Adipocyte (in vitro differentiated cells): ENCODE measurements around the gene TMEM225B.
"Not testable (repeated sequence)": the region's sequence is repeated elsewhere in the genome, so short reads cannot be mapped to it uniquely, and the experiment has no call there.

Experiments used
- DNase-seq: peaks from one replicate; pipeline ENCODE4 v3.0.0-alpha.2; 2015; ENCODE audit warnings: low read depth
- H3K27me3 ChIP-seq: replicated peaks from 2 replicates; pipeline ENCODE4 v1.7.0; 2013; ENCODE audit warnings: mild to moderate bottlenecking, low read length, moderate library complexity; ENCODE audit not compliant: control insufficient read depth, insufficient read depth
- H3K36me3 ChIP-seq: 2 replicates; pipeline ENCODE4 v1.7.0; 2013; ENCODE audit warnings: low read length, mild to moderate bottlenecking, moderate library complexity; ENCODE audit not compliant: control insufficient read depth, insufficient read depth, severe bottlenecking
- H3K4me1 ChIP-seq: 2 replicates; pipeline ENCODE4 v1.7.0; 2013; ENCODE audit warnings: mild to moderate bottlenecking, low read length, moderate library complexity; ENCODE audit not compliant: control insufficient read depth, insufficient read depth
- H3K4me3 ChIP-seq: 2 replicates; pipeline ENCODE4 v1.7.0; 2013; ENCODE audit warnings: mild to moderate bottlenecking, low read length, moderate library complexity
- H3K9ac ChIP-seq: 2 replicates; pipeline ENCODE4 v1.7.0; 2013; ENCODE audit warnings: mild to moderate bottlenecking, low read length, moderate library complexity
- H3K9me3 ChIP-seq: 2 replicates; pipeline ENCODE4 v1.7.0; 2013; ENCODE audit warnings: mild to moderate bottlenecking, low read length, moderate library complexity; ENCODE audit not compliant: control insufficient read depth

Gene TMEM225B

DNA sequence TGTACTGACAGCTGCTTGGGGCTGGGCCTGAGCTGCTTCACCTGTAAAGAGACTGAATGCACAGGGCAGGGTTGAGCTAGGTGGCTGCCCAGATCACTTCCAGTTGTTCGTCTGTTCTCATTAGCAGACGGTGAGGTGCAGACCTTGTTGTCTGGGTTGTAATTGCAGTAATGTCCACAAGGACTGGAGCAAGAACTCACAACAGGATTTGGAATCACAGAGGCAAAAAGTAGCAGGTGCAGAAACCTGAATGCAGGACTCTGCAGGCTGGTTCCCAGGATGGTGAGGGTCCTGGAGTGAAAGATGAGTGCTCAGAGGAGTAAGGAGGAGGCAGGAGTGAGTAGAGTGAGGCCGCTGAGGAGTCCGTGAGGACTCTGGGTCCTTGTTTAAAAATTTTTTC, 27.9 kb downstream of the TMEM225B start:
- H3K27me3 ChIP-seq: no peaks in the 10 kb centered on the region
- H3K36me3 ChIP-seq: peaks cover 95% of the 10 kb centered on the region
- H3K9me3 ChIP-seq: no peaks in the 10 kb centered on the region
- H3K4me1 ChIP-seq: peaks cover under 1% of the 10 kb centered on the region
- no peak overlapping the region for H3K4me3 ChIP-seq
- DNase-seq: no peak
- no peak overlapping the region for H3K9ac ChIP-seq

DNA sequence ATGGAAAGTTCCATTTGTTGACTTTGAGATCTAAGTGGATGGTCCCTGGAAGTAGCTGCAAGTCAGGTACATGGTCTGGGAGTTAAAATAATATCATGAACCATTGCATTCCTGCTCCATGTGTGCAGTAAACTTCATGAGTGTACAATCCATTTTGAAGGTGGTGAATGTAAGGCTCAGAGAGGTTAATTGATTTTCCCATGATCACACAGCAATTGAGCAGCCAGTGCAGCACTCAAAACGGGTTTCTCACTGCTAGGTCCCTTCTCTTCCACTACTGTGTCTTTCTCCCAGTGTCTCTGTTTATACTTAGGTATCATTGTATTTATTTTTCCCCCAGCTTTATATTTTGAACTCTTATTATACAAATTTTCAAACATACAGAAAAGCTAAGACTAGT, 28.6 kb downstream of the TMEM225B start:
- DNase-seq: no peak
- H3K4me3 ChIP-seq: no peak overlapping the region
- no peaks in the 10 kb centered on the region for H3K27me3 ChIP-seq
- H3K4me1 ChIP-seq: peaks cover 6% of the 10 kb centered on the region
- no peak overlapping the region for H3K9ac ChIP-seq
- peaks cover 92% of the 10 kb centered on the region for H3K36me3 ChIP-seq
- H3K9me3 ChIP-seq: no peaks in the 10 kb centered on the region

DNA sequence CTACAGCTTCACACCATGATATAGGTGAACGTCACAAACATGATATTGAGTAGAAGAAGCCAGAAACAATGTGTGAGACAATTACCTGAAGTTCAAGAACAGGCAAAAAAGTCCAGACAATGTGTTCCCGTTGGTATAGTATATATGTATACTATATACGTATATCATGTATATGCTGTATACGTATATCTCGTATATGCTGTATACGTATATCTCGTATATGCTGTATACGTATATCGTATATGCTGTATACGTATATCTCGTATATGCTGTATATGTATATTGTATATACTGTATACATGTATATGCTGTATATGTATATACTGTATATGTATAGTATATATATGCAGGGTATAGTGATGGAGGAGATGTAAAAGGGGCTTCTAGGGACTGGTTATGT, 29.4 kb downstream of the TMEM225B start:
- H3K36me3 ChIP-seq: peaks cover 88% of the 10 kb centered on the region
- H3K27me3 ChIP-seq: no peaks in the 10 kb centered on the region
- H3K4me3 ChIP-seq: no peak overlapping the region
- DNase-seq: no peak
- no peaks in the 10 kb centered on the region for H3K9me3 ChIP-seq
- no peak overlapping the region for H3K9ac ChIP-seq
- H3K4me1 ChIP-seq: peaks cover 13% of the 10 kb centered on the region

DNA sequence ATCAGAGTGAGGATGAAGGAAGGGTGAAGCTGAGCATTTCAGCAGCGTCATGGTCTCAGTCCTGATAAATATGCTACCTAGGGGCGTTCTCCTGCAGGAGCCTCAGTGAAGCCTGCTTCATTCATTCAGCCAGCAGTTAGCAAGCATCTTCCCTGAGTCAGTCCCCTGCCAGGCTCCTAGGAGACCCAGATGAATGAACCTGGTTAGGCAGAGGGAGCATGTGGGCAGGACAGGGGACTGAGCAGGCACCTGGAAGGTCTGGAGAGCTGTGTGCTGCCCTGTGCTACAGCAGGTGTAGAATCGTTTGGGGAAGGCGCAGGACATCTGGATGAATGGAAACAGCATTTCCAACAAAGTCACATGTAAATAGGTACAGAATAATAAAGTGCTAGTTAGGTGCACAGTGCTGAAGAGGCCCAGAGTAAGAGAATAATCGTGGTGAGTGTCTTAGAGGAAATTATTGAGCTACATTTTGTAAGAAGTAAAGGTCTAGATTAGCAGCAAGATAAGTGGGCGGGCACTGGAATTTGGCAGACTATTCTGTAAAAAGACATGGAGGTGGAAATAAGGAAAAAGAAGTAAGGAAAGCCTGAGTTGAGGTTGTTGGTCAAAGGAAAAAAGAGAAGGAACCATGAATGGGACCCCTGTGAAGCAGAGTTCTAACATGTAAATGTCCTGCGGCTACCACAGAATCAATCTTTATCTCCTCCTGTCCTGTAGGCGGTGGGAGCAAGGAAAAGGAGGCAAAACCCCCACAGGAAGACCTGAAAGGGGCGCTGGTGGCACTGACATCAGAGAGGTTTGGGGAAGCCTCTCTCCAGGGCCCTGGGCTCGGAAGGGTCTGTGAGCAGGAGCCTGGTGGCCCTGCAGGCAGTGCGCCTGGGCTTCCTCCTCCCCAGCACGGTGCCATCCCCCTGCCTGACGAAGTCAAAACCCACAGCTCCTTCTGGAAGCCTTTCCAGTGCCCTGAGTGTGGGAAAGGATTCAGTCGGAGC, 30.7 kb downstream of the TMEM225B start:
- peaks cover 76% of the 10 kb centered on the region for H3K36me3 ChIP-seq
- no peaks in the 10 kb centered on the region for H3K27me3 ChIP-seq
- H3K4me3 ChIP-seq: no peak overlapping the region
- H3K9me3 ChIP-seq: no peaks in the 10 kb centered on the region
- H3K4me1 ChIP-seq: peaks cover 23% of the 10 kb centered on the region
- H3K9ac ChIP-seq: no peak overlapping the region
- DNase-seq: no peak

DNA sequence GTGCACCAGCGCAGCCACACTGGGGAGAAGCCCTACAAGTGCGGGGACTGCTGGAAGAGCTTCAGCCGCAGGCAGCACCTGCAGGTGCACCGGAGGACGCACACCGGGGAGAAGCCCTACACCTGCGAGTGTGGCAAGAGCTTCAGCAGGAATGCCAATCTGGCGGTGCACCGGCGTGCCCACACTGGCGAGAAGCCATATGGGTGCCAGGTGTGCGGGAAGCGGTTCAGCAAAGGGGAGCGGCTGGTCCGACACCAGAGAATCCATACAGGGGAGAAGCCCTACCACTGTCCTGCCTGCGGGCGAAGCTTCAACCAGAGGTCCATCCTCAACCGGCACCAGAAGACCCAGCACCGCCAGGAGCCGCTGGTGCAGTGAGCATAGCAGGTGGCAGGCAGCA, 31.6 kb downstream of the TMEM225B start:
- Histone ChIP-seq H3K27me3 (no peaks in the 10 kb centered on the region), H3K4me1 (peaks cover 25% of the 10 kb centered on the region), H3K36me3 (peaks cover 67% of the 10 kb centered on the region), H3K4me3 (no peak overlapping the region), H3K9ac (no peak overlapping the region), H3K9me3 (no peaks in the 10 kb centered on the region)
- DNase-seq: no peak

DNA sequence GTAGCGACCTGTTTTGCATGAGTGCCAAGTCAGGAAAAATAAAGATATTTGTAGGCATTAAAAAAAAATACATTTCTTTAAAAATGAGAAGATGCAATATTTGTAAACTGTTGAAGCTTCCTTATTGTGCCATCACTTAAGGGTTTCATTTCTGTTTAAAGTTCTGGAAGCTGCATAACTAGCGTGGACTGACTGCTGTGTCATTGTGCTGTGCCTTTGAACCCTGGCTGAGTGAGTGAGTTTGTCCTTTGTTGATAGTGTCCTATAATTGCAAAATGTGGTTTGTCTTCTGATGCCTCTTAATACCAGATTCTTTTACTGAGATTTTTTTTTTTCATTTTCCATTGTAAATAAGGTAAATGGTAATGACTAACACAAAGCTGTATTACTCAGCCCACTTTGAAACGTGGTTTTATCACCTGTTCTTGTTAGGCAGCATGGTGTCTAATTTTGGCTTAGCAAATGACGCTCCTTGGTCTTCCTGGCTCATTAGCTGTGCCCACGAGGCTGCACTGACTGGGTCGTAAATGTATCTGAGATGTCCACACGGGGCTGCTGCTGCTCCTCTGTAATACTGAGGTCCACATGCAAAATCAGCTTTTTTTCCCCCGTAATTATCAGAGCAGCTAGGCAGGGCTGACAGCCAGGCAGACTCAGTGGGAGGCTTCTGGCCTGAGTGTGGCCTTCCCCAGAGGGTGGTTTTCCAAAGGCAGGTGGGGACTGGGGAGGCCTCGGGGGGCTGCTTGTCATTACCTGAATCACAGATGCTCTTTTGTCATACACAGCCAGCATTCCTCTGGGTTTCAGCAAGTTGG, 33.4 kb downstream of the TMEM225B start:
- H3K4me3 ChIP-seq: no peak overlapping the region
- H3K9ac ChIP-seq: peak overlapping the region; percentile 14
- no peaks in the 10 kb centered on the region for H3K27me3 ChIP-seq
- H3K9me3 ChIP-seq: no peaks in the 10 kb centered on the region
- DNase-seq: no peak
- peaks cover 25% of the 10 kb centered on the region for H3K4me1 ChIP-seq
- H3K36me3 ChIP-seq: peaks cover 48% of the 10 kb centered on the region

DNA sequence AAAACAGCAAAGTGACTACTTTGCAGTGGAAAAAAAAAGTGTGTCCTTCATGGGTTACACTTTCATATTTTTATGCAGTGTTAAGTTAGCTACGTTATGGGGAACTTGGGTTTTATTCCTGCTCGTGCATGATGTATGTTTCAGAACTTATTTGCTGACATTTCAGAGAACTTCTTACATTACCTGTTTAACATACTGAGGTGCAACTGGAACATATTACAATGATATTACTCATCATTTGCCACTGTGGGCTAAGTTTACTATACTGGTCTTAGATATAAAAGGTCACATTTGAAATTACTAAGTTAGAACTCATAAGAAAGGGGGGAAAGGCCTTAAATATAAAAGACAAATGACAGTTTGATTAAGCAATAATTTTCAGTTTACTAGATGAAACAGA, 39.3 kb downstream of the TMEM225B start:
- peaks cover 24% of the 10 kb centered on the region for H3K4me1 ChIP-seq
- not testable (repeated sequence) for H3K36me3 ChIP-seq, H3K9ac ChIP-seq, H3K9me3 ChIP-seq, DNase-seq, H3K27me3 ChIP-seq, H3K4me3 ChIP-seq

DNA sequence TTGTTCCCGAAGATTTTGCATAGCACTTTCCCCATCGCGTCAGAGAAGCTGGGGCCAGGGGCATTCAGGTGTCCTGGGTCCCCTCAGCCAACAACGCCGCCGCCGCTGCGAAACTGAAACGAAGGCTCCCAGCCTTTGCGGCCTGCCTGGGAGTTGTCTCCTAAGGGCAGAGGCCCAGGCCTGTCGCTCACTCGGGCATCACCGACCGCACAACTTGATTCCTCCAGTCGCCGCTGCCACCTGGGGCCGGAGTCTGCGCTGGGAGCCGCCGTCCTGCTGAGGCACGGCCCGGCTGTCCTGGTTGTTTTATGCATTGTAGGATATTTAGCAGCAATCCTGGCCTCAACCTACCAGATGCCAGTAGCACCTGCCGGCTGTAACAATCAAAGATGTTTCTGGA, 40.7 kb downstream of the TMEM225B start:
- H3K9me3 ChIP-seq: no peaks in the 10 kb centered on the region
- DNase-seq: no peak
- H3K4me3 ChIP-seq: no peak overlapping the region
- peaks cover 13% of the 10 kb centered on the region for H3K4me1 ChIP-seq
- H3K9ac ChIP-seq: no peak overlapping the region
- H3K36me3 ChIP-seq: peaks cover 3% of the 10 kb centered on the region
- no peaks in the 10 kb centered on the region for H3K27me3 ChIP-seq

DNA sequence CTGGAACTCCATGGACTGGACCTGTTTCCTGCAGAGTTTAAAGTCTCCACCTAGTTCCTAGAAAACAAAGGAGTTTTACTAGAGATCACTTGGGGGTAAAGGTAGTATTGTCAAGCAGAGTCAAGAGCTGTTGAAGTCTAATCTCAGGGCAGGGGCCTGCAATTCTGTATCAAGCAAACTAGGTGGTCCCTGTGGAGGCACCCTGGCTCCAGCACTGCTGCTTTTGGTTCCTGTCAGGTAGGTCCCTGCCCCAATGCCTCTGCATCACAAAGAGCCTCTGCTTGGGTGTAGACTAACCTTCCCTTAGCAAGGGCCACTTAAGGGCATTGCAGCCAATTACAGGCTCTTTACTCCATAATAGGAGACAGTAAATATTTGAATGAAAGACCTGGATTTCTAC, 41.2 kb downstream of the TMEM225B start:
- H3K4me1 ChIP-seq: peaks cover 11% of the 10 kb centered on the region
- H3K9me3 ChIP-seq: no peaks in the 10 kb centered on the region
- no peak for DNase-seq
- H3K9ac ChIP-seq: no peak overlapping the region
- no peak overlapping the region for H3K4me3 ChIP-seq
- H3K36me3 ChIP-seq: peaks cover 3% of the 10 kb centered on the region
- H3K27me3 ChIP-seq: no peaks in the 10 kb centered on the region

DNA sequence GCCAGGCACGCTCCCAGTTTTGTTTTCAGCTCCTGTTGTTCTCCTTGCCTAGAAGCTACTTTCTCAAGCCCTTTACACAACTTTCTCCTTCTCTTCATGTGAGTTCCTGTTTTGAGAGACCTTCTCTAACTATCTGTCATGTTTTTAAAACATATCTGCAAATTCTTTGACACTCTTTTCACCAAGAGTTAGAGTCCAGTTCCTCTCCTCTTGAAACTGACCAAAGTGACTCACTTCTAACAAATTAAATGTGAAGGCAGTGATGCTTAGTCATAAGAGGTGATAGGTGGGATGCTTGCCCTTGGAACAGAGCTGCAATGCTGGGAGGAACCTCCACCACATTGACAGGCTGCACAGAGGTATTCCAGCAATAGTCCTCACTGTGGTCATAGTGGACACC, 44.0 kb downstream of the TMEM225B start:
- peaks cover 4% of the 10 kb centered on the region for H3K9me3 ChIP-seq
- DNase-seq: no peak
- H3K36me3 ChIP-seq: peaks cover 7% of the 10 kb centered on the region
- H3K27me3 ChIP-seq: no peaks in the 10 kb centered on the region
- no peak overlapping the region for H3K9ac ChIP-seq
- peaks cover 10% of the 10 kb centered on the region for H3K4me1 ChIP-seq
- no peak overlapping the region for H3K4me3 ChIP-seq

DNA sequence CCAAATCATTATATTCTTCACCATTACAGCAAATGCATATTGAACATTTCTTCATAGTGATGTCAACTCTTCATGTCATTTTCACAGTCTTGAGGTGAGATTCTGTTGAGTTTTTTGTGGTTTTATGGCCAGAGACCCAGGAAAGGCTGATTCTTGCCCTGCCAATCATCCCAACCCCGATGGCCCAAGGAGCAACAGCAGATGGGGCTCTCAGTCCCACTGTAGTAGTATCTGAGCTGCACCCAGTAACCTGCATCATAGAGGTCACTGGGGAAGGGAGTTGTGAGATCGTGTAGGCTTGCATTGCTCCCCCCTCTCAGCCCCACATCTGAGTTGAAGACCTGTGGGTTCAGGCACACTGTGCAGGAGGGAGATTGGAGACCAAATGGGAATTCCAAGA, 45.4 kb downstream of the TMEM225B start:
- H3K9ac ChIP-seq: no peak overlapping the region

More for the DNA sequence above, 45.4 kb downstream of the TMEM225B start:
- no peaks in the 10 kb centered on the region for H3K4me1 ChIP-seq
- peaks cover 4% of the 10 kb centered on the region for H3K9me3 ChIP-seq
- H3K36me3 ChIP-seq: peaks cover 4% of the 10 kb centered on the region
- no peaks in the 10 kb centered on the region for H3K27me3 ChIP-seq
- DNase-seq: no peak
- no peak overlapping the region for H3K4me3 ChIP-seq
